PC-9 (cell line): ENCODE data around the gene ALCAM. TPM values are rescaled to one million over a fixed set of nuclear protein-coding genes. Genes with fewer than 3 reads are reported as not detected.

Experiments
- BruUV-seq: library from RNA; stranded (reverse); fragments of 400-500 nt; replicated peaks from 2 replicates; lab custom pipeline; 2021; lab: Mats Ljungman, UMichigan
- CTCF ChIA-PET: fragments of 300-600 bp; sonication (Branson Sonifier 250); formaldehyde crosslinking; loops from one replicate; lab custom pipeline; 2022; ENCODE audit warnings: antibody characterized with exemption; lab: Charles Lee
- POLR2A ChIA-PET: fragments of 300-600 bp; sonication (Branson Sonifier 250); formaldehyde crosslinking; loops from one replicate; lab custom pipeline; 2022; ENCODE audit warnings: antibody characterized with exemption; ENCODE audit not compliant: unreplicated experiment; lab: Charles Lee
- DNase-seq, 2 experiments: peaks; one replicate each; pipeline versions ENCODE4 v3.0.0 to v3.0.0-alpha.2; 2015 to 2022; ENCODE audit warnings: mixed read lengths in 1 of 2
- H2AFZ ChIP-seq: fragments of 200-600 bp; sonication (generic); 2 replicates; pipeline ENCODE4 v1.8.1; 2017; ENCODE audit warnings: antibody characterized with exemption
- H3F3A ChIP-seq: fragments of 200-600 bp; sonication (generic); 2 replicates; pipeline ENCODE4 v1.8.1; 2017; ENCODE audit warnings: antibody characterized with exemption, mild to moderate bottlenecking, low read depth; ENCODE audit not compliant: insufficient read depth
- H3K27ac ChIP-seq: fragments of 200-600 bp; sonication (generic); 2 replicates; pipeline ENCODE4 v1.6.1; 2016; ENCODE audit warnings: mixed run types
- H3K27me3 ChIP-seq: fragments of 200-600 bp; sonication (generic); 2 replicates; pipeline ENCODE4 v1.6.1; 2016; ENCODE audit warnings: low read depth, mixed run types; ENCODE audit not compliant: insufficient read depth
- H3K36me3 ChIP-seq: fragments of 200-600 bp; sonication (generic); 2 replicates; pipeline ENCODE4 v1.6.1; 2016; ENCODE audit warnings: low read depth, mixed run types
- H3K4me1 ChIP-seq: fragments of 200-600 bp; sonication (generic); replicated peaks from 2 replicates; pipeline ENCODE4 v1.6.1; 2016; ENCODE audit warnings: mixed run types; ENCODE audit not compliant: insufficient read depth
- H3K4me2 ChIP-seq: fragments of 200-600 bp; sonication (generic); 2 replicates; pipeline ENCODE4 v1.6.1; 2017; ENCODE audit warnings: mixed run types
- H3K4me3 ChIP-seq: fragments of 200-600 bp; sonication (generic); 2 replicates; pipeline ENCODE4 v1.6.1; 2016; ENCODE audit warnings: mixed run types
- H3K79me2 ChIP-seq: fragments of 200-600 bp; sonication (generic); 2 replicates; pipeline ENCODE4 v1.6.1; 2017; ENCODE audit warnings: low read depth, mixed run types
- H3K9me2 ChIP-seq: fragments of 200-600 bp; sonication (generic); 2 replicates; pipeline ENCODE4 v1.8.1; 2017; ENCODE audit warnings: mild to moderate bottlenecking; ENCODE audit not compliant: insufficient read depth
- H3K9me3 ChIP-seq: fragments of 200-600 bp; sonication (generic); 2 replicates; pipeline ENCODE4 v1.8.1; 2016; ENCODE audit warnings: low read depth; ENCODE audit not compliant: insufficient read depth
- H4K20me1 ChIP-seq: fragments of 200-600 bp; sonication (generic); 2 replicates; pipeline ENCODE4 v1.8.1; 2017; ENCODE audit not compliant: insufficient read depth
- CTCF ChIP-seq: fragments of 200-600 bp; sonication (generic); conservative IDR thresholded peaks from 2 replicates; pipeline ENCODE4 v1.6.1; 2017; ENCODE audit warnings: mixed run types, antibody characterized with exemption, mild to moderate bottlenecking, moderate library complexity
- EZH2 ChIP-seq: fragments of 200-600 bp; sonication (generic); IDR thresholded peaks from 2 replicates; pipeline ENCODE4 v1.8.0; 2017; ENCODE audit warnings: antibody characterized with exemption, low read depth
- intact Hi-C: fragments of 100-400 bp; cut with micrococcal nuclease; formaldehyde crosslinking; loops from one replicate; pipeline ENCODE4 v1.10.0; 2022; ENCODE audit not compliant: unreplicated experiment
- total RNA-seq: library from RNA; stranded (reverse); gene quantifications from 2 replicates; pipeline ENCODE4 v1.2.3, GENCODE V29; 2021

Gene ALCAM
- total RNA-seq, 1 experiment from 2014 or later = 132 TPM

- CTCF ChIA-PET = no interaction called here
- Histone ChIP-seq H3K4me1 (peaks cover 9% of the 10 kb centered on the region), H4K20me1 (no peaks in the 10 kb centered on the region), H3K79me2 (no peaks in the 10 kb centered on the region), H3K27ac (no peak overlapping the region), H3F3A (peaks cover 2% of the 10 kb centered on the region), H3K36me3 (no peaks in the 10 kb centered on the region), H3K4me3 (no peak overlapping the region), H3K9me2 (no peaks in the 10 kb centered on the region), H3K27me3 (no peaks in the 10 kb centered on the region), H3K4me2 (no peak overlapping the region), H3K9me3 (peaks cover 13% of the 10 kb centered on the region; the same call in 1 of the 2 replicates), H2AFZ (no peak overlapping the region)
- POLR2A ChIA-PET = no interaction called here
- no peak for DNase-seq
- TF ChIP-seq CTCF (no peak), EZH2 (no peak)
- no TSS peak for BruUV-seq
- intact Hi-C loops = no loop called here
Observed at GRCh38 chr3:105606016-105606415, 239.3 kb downstream of the ALCAM start.

GRCh38 chr3:105608623-105609022 lies 241.9 kb downstream of the ALCAM start:
- Histone ChIP-seq H3K9me3 (peaks cover 21% of the 10 kb centered on the region; the same call in 1 of the 2 replicates), H3K27ac (no peak overlapping the region), H2AFZ (no peak overlapping the region), H3K4me3 (no peak overlapping the region), H3K36me3 (no peaks in the 10 kb centered on the region), H3F3A (peaks cover 14% of the 10 kb centered on the region), H3K79me2 (no peaks in the 10 kb centered on the region), H3K4me1 (peaks cover 26% of the 10 kb centered on the region), H3K27me3 (no peaks in the 10 kb centered on the region), H4K20me1 (no peaks in the 10 kb centered on the region), H3K4me2 (no peak overlapping the region), H3K9me2 (no peaks in the 10 kb centered on the region)
- DNase-seq = no peak
- BruUV-seq = no TSS peak
- ChIA-PET POLR2A (no interaction called here), CTCF (no interaction called here)
- TF ChIP-seq CTCF = no peak
- no peak for TF ChIP-seq EZH2
- intact Hi-C loops = no loop called here

DNA sequence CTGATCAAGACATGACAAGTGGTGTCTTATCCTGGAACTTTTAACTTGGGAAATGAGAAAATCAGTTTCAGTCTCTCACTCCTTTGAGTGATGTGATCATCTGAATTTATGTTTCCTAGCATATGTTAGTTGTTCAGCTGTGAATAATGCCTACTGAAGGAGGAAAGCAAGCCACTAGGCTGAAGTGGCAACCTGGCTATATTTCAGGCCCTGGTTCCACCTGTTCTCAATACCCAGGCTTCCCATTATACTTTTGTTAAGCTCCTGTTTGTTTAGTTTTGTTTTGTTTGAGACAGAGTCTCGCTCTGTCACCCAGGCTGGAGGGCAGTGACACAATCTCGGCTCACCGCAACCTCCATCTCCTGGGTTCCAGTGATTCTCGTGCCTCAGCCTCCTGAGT lies 243.8 kb downstream of the ALCAM start:
- no peak overlapping the region for H2AFZ ChIP-seq
- no peak overlapping the region for H3K4me3 ChIP-seq
- ChIA-PET CTCF (interaction anchor here (0.6 kb wide), 1 partner anchor 300 kb away, joined by 3 read pairs; no protein-coding TSS in a partner anchor), POLR2A (no interaction called here)
- DNase-seq = no peak
- no peaks in the 10 kb centered on the region for H3K9me2 ChIP-seq
- no peaks in the 10 kb centered on the region for H3K79me2 ChIP-seq
- H3K27me3 ChIP-seq = no peaks in the 10 kb centered on the region
- H3F3A ChIP-seq = peaks cover 14% of the 10 kb centered on the region
- TF ChIP-seq CTCF = no peak
- no peak for TF ChIP-seq EZH2
- H3K9me3 ChIP-seq = peaks cover 16% of the 10 kb centered on the region; the same call in 1 of the 2 replicates
- no peaks in the 10 kb centered on the region for H4K20me1 ChIP-seq
- no peak overlapping the region for H3K27ac ChIP-seq
- no TSS peak for BruUV-seq
- intact Hi-C loops = loop anchor here (5.0 kb wide), 1 partner anchor 243 kb away; the partner anchor contains the start of gene ALCAM
- H3K4me1 ChIP-seq = peaks cover 26% of the 10 kb centered on the region
- no peak overlapping the region for H3K4me2 ChIP-seq
- H3K36me3 ChIP-seq = no peaks in the 10 kb centered on the region
